ENCODE measurements around the gene SRRT.
"Not testable (repeated sequence)": the region's sequence is repeated elsewhere in the genome, so short reads cannot be mapped to it uniquely, and the experiment has no call there.

Gene SRRT

DNA sequence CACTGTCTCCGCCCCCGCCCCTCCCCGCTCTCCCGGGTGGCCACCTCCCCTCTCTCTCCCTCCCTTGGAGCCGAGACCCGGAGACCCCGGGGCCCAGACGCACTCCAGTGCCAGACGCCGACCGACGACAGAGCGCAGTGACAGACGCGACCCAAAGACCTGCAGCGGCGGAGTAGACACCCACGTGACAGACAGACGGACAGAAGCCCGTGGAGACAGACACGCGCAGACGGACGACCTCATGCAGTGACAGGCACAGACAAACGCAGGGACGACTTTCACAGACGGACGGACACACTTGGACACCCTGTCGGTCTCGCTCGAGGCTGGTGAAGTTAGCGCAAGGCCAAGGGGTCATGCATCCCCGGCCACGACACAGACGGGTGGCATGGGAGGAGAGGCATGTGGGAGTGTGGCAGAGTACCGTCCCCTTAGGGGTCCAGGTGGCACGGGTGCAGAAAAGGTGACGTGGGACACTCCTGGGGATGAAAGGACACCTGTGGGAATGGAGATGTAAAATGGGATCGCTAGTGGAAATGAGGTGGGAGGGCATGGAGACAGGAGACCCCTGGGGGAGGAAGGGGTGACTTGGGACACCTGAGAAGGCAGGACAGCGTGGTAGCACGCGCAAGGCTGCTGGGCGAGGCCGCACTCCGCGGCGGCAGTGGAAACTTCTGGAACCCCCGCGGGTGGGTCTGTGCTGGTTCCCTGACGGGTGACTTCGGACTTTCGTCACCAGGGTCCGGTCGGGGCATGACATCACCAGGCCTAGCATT is 21.2 kb downstream of the SRRT start:
- DNase-seq = peak; percentile 52

DNA sequence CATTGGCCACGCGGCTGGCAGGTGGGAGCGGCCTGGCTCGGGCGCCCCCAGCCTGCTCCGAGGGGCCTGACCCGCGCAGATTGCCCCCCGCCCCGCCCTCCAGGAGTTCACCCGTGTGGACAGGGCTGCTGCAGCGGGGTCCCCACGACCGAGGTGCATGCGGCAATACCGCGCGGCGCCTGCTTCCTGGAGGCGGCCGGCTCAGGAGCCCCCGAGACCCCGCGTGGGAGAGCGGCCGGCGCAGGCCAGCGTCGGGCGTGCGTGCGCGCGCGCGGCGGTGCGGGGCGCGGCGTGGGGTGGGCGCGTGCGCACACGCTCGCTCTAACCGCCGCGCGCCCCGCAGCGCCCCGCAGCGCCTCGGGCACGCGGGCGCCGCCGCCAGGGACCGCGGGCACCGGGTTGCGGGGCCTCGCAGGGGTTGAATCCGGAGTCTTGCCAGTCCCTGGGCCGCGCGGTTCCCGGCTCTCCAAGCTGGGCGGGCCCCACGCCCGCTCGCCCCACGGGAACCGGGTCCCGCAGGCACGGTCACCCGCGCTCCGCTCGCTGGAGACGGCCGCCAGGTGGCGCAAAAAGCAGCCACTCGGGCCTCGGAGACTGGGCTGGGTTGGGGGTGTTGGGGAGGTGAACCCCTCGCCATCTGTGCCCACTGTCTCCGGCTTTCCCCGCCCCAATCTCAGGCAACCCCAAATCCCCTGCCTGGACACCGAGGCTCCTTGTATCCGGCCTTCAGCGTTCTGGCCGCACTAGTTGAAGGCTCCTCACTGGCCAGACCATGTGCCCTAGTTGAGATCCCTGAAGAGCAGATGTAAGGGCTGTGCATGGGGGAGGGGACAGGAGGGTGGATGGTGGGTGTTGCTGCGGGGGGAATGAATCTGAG is 22.1 kb downstream of the SRRT start:
- DNase-seq = peak; percentile 74

- DNase-seq = no peak
Observed at GRCh38 chr7:100897772-100898454, 23.0 kb downstream of the SRRT start.

GRCh38 chr7:100899432-100899831 is 24.5 kb downstream of the SRRT start:
- no peak for DNase-seq

- DNase-seq = no peak
Observed at GRCh38 chr7:100900978-100901377, 26.1 kb downstream of the SRRT start.

- DNase-seq = no peak
Observed at GRCh38 chr7:100901921-100902332, 27.0 kb downstream of the SRRT start.

- DNase-seq = no peak
Observed at GRCh38 chr7:100902638-100903037, 27.7 kb downstream of the SRRT start.

GRCh38 chr7:100908512-100908911 is 33.6 kb downstream of the SRRT start:
- DNase-seq = no peak

DNA sequence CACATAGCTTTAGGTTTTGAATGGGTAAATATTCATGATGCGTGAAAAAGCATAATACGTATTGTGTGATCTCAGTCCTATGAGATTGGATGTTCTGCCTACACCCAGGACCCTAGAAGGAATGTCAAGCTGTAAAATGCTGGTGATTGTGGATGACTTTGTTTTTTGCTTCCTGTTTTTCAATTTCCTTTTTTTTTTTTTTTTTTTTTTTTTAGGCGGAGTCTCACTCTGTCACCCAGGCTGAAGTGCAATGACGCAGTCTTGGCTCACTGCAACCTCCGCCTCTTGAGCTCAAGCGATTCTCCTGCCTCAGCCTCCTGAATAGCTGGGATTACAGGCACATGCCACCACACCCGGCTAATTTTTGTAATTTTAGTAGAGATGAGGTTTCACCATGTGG is 35.5 kb downstream of the SRRT start:
- DNase-seq = not testable (repeated sequence)

GRCh38 chr7:100911484-100911883 is 36.6 kb downstream of the SRRT start:
- DNase-seq = no peak

DNA sequence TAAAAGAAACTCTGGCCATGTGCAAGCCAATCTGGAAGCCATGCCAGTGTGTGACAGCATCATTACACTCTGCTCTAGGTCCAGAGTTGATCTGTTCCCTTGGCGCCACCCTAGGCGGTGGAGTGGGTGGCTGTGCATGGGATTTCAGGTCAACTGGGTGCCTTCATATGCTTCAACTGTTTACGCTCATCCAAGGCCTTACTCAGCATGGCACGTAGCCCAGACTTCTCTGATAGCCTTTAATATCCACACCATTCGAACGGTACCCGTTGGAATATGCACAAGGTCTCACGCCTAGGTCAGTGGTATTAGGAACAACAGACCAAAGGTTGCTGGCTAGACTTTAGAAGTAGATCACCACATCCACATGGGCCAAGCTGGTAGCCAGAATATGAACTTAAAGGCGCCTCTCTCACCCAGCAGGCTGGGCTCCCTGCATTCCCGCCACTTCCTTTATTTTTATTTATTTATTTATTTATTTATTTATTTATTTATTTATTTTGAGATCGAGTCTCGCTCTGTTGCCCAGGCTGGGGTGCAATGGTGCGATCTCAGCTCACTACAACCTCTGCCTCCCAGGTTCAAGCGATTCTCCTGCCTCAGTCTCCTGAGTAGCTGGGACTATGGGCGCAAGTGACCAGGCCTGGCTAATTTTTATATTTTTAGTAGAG is 39.4 kb downstream of the SRRT start:
- no peak for DNase-seq

GRCh38 chr7:100914879-100915447 is 40.1 kb downstream of the SRRT start:
- no peak for DNase-seq

DNA sequence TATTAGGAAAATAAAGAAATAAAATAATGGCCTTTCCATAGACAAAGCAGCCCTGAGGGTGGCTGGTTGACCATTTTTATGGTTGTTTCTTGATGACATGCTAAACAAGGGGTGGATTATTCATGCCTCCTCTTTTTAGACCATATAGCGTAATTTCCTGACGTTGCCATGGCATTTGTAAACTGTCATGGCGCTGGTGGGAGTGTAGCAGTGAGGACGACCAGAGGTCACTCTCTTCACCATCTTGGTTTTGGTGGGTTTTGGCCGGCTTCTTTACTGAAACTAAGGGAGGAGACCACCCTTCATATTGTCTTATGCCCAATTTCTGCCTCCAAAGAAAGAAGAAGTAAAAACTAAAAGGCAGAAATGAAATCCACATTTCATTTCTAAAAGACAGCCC is 44.4 kb downstream of the SRRT start:
- not testable (repeated sequence) for DNase-seq

- not testable (repeated sequence) for DNase-seq
Observed at GRCh38 chr7:100919779-100920437, 45.0 kb downstream of the SRRT start.

GRCh38 chr7:100921039-100921438 is 46.1 kb downstream of the SRRT start:
- no peak for DNase-seq

GRCh38 chr7:100923616-100924015 is 48.7 kb downstream of the SRRT start:
- DNase-seq = not testable (repeated sequence)

- no peak for DNase-seq
Observed at GRCh38 chr7:100929808-100930174, 54.9 kb downstream of the SRRT start.

GRCh38 chr7:100933734-100934133 is 58.8 kb downstream of the SRRT start:
- DNase-seq = no peak

DNA sequence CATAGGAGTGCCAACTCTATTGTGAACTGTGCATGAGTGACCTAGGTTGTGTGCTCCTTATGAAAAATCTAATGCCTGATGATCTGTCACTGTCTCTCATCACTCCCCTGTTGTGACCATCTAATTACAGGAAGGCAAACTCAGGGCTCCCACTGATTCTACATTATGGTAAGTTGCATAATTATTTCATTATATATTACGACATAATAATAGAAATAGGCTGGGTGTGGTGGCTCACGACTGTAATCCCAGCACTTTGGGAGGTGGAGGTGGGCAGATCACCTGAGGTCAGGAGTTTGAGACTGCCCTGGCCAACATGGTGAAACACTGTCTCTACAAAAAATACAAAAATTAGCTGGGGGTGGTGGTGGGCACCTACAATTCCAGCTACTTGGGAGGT is 60.5 kb downstream of the SRRT start:
- not testable (repeated sequence) for DNase-seq

DNA sequence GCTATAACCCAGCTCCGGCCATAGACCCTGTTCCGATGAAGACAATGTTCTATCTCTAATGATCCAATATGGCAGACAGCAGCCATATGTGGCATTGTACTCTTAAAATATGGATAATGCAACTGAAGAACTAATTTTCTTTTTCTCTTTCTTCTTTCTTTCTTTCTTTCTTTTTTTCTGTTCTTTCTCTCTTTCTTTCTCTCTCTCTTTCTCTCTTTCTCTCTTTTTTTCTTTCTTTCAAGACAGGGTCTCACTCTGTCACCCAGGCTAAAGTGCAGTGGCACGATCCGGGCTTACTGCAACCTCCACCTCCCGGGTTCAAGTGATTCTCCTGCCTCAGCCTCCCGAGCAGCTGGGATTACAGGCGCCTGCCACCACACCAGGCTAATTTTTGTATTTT is 61.3 kb downstream of the SRRT start:
- not testable (repeated sequence) for DNase-seq
